Activated T-cell treated with anti-CD3 and anti-CD28 coated beads, Interleukin-2, amount 50 U/mL, for 72 hours (primary cell): ENCODE data around the gene IGF2BP3. TPM values are rescaled to one million over a fixed set of nuclear protein-coding genes. Genes with fewer than 3 reads are reported as not detected.

Source experiments
- ATAC-seq, 2 donors: fragments of 150-1000 bp; cut with Tn5 transposase; replicated peaks in 1 of 2; 2 replicates each; pipeline ENCODE4 v1.10.0; 2021; ENCODE audit warnings: moderate library complexity in 2 of 2, mild to moderate bottlenecking in 1 of 2
- DNase-seq, 2 donors: peaks; one replicate each; pipeline ENCODE4 v3.0.0; 2021 to 2022; ENCODE audit warnings: mixed read lengths in 1 of 2
- H3K27ac Mint-ChIP-seq: one replicate; pipeline ENCODE4 v1.8.0; 2022; ENCODE audit warnings: mild to moderate bottlenecking, moderate library complexity, mixed read lengths
- H3K27me3 Mint-ChIP-seq: one replicate; pipeline ENCODE4 v1.8.0; 2022; ENCODE audit warnings: low read depth, mixed read lengths
- H3K36me3 Mint-ChIP-seq, 2 donors: one replicate each; pipeline ENCODE4 v1.8.0; 2022; ENCODE audit warnings: mixed read lengths in 2 of 2, mild to moderate bottlenecking in 1 of 2; ENCODE audit not compliant: insufficient read depth in 2 of 2
- H3K4me1 Mint-ChIP-seq: one replicate; pipeline ENCODE4 v1.8.0; 2022; ENCODE audit warnings: low read depth, mixed read lengths
- H3K4me3 Mint-ChIP-seq, 2 donors: one replicate each; pipeline ENCODE4 v1.8.0; 2022; ENCODE audit warnings: mild to moderate bottlenecking in 2 of 2, mixed read lengths in 2 of 2, moderate library complexity in 2 of 2
- H3K9me3 Mint-ChIP-seq, 2 donors: one replicate each; pipeline ENCODE4 v1.8.0; 2022; ENCODE audit warnings: mixed read lengths in 2 of 2
- total RNA-seq, 2 donors: library from RNA; stranded (reverse); gene quantifications; one replicate each; pipeline ENCODE4 v1.2.3, GENCODE V29; 2022

Gene IGF2BP3
- total RNA-seq, 2 donors from 2014 or later = 2.0 to 2.6 TPM

DNA sequence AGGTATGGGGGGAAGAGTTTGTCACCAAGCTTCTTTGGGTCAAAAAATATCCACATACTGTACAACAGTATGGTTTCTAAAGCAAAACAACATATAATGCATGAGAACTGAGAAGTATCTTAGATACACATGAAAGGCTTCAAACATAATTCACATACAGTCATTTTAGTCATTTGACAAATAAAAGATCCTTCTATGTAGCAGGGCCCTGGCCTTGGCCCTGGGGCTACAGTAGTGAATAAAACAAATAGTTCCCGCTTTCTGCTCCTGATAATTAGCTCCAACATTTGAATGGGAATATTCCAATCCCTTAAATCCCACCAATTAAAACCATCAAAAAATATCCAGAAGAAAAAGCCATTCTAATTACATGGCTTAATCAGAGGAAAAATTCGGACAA, 119.8 kb downstream of the IGF2BP3 start:
- H3K27ac Mint-ChIP-seq = no peak overlapping the region
- H3K4me3 Mint-ChIP-seq = no peak overlapping the region
- H3K27me3 Mint-ChIP-seq = peaks cover 34% of the 10 kb centered on the region
- H3K9me3 Mint-ChIP-seq = no peaks in the 10 kb centered on the region
- peaks cover 48% of the 10 kb centered on the region for H3K4me1 Mint-ChIP-seq
- peaks cover 0 to 3% of the 10 kb centered on the region in 2 donors for H3K36me3 Mint-ChIP-seq
- no peak for DNase-seq
- ATAC-seq = no peak

DNA sequence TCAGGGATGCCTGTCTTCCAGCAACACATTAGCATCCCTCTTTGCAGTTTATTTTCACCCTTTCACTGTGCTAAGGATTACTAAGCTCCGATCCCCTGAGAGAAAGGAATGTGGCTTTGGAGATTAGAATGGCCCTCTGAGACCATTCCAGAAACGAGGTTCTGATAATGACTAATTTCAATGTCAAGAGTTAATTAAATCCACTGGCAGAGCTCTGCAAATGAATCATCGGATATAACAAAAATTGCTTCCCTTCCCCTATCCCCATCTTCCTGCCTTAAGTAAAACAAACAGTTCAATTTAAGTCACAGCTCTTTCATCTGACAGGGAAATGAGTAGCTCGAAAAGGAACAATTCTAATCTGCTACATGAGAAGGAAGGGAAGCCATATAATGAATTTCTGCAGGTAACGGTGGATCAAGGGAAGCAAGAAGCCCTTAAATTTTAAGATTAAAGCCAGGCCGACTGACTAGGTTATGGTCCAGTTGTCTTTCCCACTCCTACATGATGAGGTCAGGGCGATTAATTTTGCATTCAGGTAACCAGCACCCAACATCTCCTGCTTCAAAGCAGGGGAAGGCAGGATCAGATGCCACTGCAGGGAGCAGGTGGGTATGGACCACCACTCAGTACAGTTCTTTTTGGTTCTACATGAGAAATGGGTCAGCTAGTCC, 120.7 kb downstream of the IGF2BP3 start:
- Mint-ChIP-seq H3K27ac (no peak overlapping the region), H3K4me1 (peaks cover 52% of the 10 kb centered on the region), H3K4me3 (no peak overlapping the region), H3K9me3 (no peaks in the 10 kb centered on the region), H3K36me3 (peaks cover 0 to 3% of the 10 kb centered on the region in 2 donors), H3K27me3 (peaks cover 35% of the 10 kb centered on the region)
- ATAC-seq (no peak), DNase-seq (no peak)

DNA sequence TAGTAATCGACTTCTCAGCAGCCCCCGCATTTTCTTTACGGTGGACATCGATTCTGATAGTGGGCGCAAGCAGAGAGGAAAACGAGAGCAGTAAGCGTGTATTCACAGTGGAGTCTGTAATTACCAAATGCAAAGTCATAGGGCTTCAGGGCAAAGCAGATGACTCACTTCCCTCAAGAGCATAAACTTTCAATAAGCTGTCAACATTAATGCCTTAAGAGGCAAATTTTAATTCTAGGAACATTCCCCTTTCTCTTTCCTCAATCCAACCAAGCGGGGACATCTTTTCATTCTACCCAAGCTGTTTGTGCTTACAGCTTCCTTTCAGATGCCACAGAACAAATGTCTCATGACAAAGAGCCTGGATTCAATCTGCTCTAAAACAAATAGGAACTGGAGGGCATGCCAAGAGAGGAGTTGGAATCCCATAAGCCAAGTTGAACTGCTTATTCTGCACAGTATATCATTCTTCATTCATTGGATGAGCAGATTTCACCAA, 122.6 kb downstream of the IGF2BP3 start:
- Mint-ChIP-seq H3K27ac (peak overlapping the region; percentile 91), H3K9me3 (no peaks in the 10 kb centered on the region), H3K36me3 (peaks cover 0 to 3% of the 10 kb centered on the region in 2 donors), H3K4me1 (peaks cover 44% of the 10 kb centered on the region), H3K4me3 (peak overlapping the region; percentile 65 to 73), H3K27me3 (peaks cover 27% of the 10 kb centered on the region)
- ATAC-seq = peak; percentile 83 to 84
- DNase-seq = no peak

- DNase-seq (no peak), ATAC-seq (no peak)
- no peaks in the 10 kb centered on the region for H3K9me3 Mint-ChIP-seq
- H3K4me1 Mint-ChIP-seq = peaks cover 44% of the 10 kb centered on the region
- H3K27me3 Mint-ChIP-seq = peaks cover 27% of the 10 kb centered on the region
- H3K36me3 Mint-ChIP-seq = peaks cover 0 to 3% of the 10 kb centered on the region in 2 donors
- peak overlapping the region; percentile 65 to 73 for H3K4me3 Mint-ChIP-seq
- H3K27ac Mint-ChIP-seq = peak overlapping the region; percentile 91
Observed at GRCh38 chr7:23347033-23347681, 123.1 kb downstream of the IGF2BP3 start.

DNA sequence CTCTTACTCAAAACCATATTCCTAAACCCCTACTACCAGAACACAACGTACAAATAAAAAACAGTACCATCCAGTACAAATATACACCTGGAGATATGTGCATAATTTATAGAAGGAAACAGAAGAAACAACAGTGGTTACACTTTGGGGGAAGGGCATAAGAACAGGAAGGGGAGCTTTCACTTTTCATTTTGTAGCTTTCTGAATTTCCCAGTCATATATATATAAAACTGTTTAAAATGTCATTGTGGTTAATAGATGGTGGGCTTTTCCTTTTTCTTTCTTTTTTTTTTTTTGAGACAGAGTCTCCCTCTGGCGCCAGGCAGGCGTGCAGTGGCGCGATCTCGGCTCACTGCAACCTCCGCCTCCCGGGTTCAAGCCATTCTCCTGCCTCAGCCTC, 124.0 kb downstream of the IGF2BP3 start:
- ATAC-seq (peak; percentile 56 to 63), DNase-seq (no peak)
- peak overlapping the region; percentile 93 for H3K27ac Mint-ChIP-seq
- H3K9me3 Mint-ChIP-seq = no peaks in the 10 kb centered on the region
- H3K4me1 Mint-ChIP-seq = peaks cover 37% of the 10 kb centered on the region
- peaks cover 0 to 3% of the 10 kb centered on the region in 2 donors for H3K36me3 Mint-ChIP-seq
- peak overlapping the region; percentile 80 to 93 for H3K4me3 Mint-ChIP-seq
- peaks cover 27% of the 10 kb centered on the region for H3K27me3 Mint-ChIP-seq

GRCh38 chr7:23345601-23346000, 124.7 kb downstream of the IGF2BP3 start:
- Mint-ChIP-seq H3K36me3 (peaks cover 0 to 3% of the 10 kb centered on the region in 2 donors), H3K27me3 (peaks cover 24% of the 10 kb centered on the region), H3K9me3 (no peaks in the 10 kb centered on the region), H3K4me1 (peaks cover 36% of the 10 kb centered on the region), H3K4me3 (peak overlapping the region; percentile 80 to 93), H3K27ac (peak overlapping the region; percentile 93)
- DNase-seq (no peak), ATAC-seq (no peak)

DNA sequence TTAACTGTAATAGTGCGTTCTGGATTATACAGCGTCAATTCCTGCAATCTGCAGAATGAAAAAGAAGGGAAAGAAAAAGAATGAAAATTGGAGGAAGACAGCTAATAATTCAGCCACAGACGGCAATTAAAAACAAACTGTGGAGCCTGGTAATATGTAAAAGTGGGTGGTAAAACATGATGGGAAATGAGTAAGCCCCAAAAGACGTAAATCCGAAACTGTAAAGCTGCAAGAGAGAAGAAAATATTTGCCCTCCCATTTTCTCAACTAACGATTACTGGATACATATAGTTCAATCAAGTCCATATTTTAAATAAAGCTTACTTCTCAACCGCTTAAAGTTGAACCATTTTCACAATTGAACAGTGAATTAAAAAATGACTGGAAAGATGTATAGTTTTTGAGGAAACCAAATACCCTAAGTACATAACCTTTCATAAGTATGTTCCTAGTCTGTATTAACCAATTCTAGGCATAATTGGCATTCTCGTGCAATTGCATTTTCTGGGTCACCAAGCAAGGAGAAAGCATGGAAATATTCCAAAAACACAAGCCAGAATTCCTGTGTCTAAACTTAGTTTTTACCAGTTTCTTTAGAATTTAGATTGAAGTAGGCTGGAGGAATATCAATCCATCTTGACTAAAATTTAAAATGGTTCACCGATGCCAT, 126.3 kb downstream of the IGF2BP3 start:
- H3K36me3 Mint-ChIP-seq = peaks cover 0 to 3% of the 10 kb centered on the region in 2 donors
- peaks cover 12% of the 10 kb centered on the region for H3K27me3 Mint-ChIP-seq
- peaks cover 36% of the 10 kb centered on the region for H3K4me1 Mint-ChIP-seq
- no peak for ATAC-seq
- H3K27ac Mint-ChIP-seq = no peak overlapping the region
- no peak overlapping the region for H3K4me3 Mint-ChIP-seq
- no peaks in the 10 kb centered on the region for H3K9me3 Mint-ChIP-seq
- no peak for DNase-seq

GRCh38 chr7:23343102-23343501, 127.2 kb downstream of the IGF2BP3 start:
- Mint-ChIP-seq H3K27me3 (peaks cover 13% of the 10 kb centered on the region), H3K4me3 (no peak overlapping the region), H3K9me3 (no peaks in the 10 kb centered on the region), H3K27ac (no peak overlapping the region), H3K4me1 (peaks cover 35% of the 10 kb centered on the region), H3K36me3 (peaks cover 0 to 3% of the 10 kb centered on the region in 2 donors)
- ATAC-seq (no peak), DNase-seq (no peak)

DNA sequence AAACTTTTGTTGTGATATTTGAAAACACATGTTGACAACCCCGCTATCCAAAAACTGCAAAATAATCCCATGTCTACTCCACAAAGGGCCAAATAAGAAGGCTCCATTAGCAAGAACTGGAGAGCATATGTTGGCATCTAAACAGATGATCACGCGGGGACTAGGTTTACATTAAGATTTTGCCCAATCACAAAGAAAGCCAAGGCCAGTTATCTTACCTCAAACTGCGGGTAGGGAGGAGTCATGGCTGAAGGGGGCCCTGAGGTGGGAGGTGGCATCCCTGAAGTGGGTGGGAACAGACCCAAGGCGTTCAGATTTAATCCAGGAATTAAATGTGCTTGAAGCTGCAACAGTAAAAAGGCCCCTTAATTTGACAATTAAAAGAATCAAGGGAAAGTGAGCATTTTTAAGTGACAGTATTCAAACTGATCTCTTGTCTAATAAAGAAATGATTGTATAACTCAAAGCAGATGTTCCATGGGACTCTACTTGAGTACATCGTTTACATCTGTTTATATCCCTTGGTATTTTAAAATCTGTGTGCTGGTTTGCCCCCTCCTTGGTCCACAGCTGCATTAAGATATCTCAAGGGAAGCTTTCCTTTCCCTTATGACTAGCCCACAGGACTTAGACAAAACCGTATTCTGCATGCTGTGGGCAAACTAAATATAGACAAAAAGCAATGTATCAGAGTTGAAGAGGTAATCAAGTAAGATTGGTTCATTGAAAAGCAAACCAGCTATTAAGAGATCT, 128.3 kb downstream of the IGF2BP3 start:
- peaks cover 24% of the 10 kb centered on the region for H3K4me1 Mint-ChIP-seq
- H3K4me3 Mint-ChIP-seq = no peak overlapping the region
- ATAC-seq = no peak
- no peak for DNase-seq
- H3K27me3 Mint-ChIP-seq = peaks cover 22% of the 10 kb centered on the region
- no peak overlapping the region for H3K27ac Mint-ChIP-seq
- H3K36me3 Mint-ChIP-seq = peaks cover 0 to 3% of the 10 kb centered on the region in 2 donors
- H3K9me3 Mint-ChIP-seq = no peaks in the 10 kb centered on the region

DNA sequence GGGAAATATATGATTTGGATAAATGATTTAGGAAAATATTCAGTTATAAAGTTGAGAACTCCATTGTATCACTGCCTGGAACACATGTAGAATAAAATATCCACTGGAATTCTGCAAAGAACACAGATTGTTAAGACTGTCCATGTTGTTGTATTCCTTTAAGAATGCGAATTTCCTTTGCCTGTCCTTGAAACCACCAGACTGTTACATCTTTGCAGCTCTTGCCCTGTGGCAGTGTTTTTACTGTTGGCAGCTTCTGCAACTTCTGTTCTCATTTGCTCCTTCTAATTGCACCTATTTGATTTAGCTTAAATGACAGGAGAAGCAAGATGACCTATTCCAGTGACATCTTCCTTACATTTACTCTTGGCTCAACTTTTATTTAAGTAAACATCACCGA, 131.4 kb downstream of the IGF2BP3 start:
- H3K4me1 Mint-ChIP-seq = no peaks in the 10 kb centered on the region
- ATAC-seq = no peak
- no peak for DNase-seq
- H3K9me3 Mint-ChIP-seq = no peaks in the 10 kb centered on the region
- H3K27me3 Mint-ChIP-seq = peaks cover 16% of the 10 kb centered on the region
- no peak overlapping the region for H3K4me3 Mint-ChIP-seq
- no peaks in the 10 kb centered on the region for H3K36me3 Mint-ChIP-seq
- H3K27ac Mint-ChIP-seq = no peak overlapping the region

DNA sequence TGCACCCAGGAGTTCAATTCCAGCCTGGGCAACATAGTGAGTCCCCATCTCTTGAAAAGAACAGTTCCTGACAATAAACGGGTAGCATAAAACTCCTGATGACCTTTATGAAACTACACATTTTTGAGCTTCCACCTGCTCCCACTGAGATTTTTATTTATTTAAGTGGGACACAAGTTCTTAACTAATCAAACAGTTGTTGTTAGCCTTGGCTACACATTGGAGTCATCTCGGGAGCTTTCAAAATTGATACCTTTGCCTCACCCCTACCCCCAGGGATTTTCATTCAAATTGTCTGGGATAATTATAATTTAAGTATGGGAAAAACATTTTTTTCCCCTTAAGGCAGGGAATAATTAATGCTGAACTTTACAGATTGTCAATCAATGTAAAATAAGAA, 131.9 kb downstream of the IGF2BP3 start:
- no peaks in the 10 kb centered on the region for H3K36me3 Mint-ChIP-seq
- H3K9me3 Mint-ChIP-seq = no peaks in the 10 kb centered on the region

DNA sequence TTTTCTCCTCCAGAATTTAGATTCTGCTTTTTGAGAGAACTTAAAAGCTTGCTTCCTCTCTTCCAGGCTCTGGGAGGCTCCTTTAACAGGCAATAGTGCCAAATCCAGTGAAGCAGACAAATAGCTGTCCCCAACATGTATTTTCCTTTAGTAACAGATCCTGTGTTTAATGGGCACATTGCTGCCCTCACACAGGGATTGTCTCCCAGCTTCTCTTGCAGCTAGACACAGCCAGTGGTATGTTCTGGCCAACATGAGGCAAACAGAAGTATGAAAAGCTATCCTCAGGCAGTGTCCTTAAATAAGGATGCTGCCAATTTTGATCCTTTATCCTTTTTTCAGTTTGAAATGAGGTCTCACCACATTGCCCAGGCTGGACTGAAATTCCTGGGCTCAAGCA, 132.9 kb downstream of the IGF2BP3 start:
- no peaks in the 10 kb centered on the region for H3K4me1 Mint-ChIP-seq
- ATAC-seq = no peak
- peaks cover 18% of the 10 kb centered on the region for H3K27me3 Mint-ChIP-seq
- H3K27ac Mint-ChIP-seq = no peak overlapping the region
- H3K36me3 Mint-ChIP-seq = no peaks in the 10 kb centered on the region
- no peak for DNase-seq
- H3K9me3 Mint-ChIP-seq = no peaks in the 10 kb centered on the region
- no peak overlapping the region for H3K4me3 Mint-ChIP-seq

More for the DNA sequence above, 131.9 kb downstream of the IGF2BP3 start:
- Mint-ChIP-seq H3K27ac (no peak overlapping the region), H3K4me3 (no peak overlapping the region), H3K4me1 (no peaks in the 10 kb centered on the region), H3K27me3 (peaks cover 14% of the 10 kb centered on the region)
- ATAC-seq (no peak), DNase-seq (no peak)
